ENCODE data around the gene CCDC159. TPM values are rescaled to one million over a fixed set of nuclear protein-coding genes. Genes with fewer than 3 reads are reported as not detected.

Gene CCDC159
- total and polyA plus RNA-seq, 2 of the 13 experiments (the other 11 are each of a cell fraction or from before 2014, with no cell fraction given) = 1.7 to 6.3 TPM

DNA sequence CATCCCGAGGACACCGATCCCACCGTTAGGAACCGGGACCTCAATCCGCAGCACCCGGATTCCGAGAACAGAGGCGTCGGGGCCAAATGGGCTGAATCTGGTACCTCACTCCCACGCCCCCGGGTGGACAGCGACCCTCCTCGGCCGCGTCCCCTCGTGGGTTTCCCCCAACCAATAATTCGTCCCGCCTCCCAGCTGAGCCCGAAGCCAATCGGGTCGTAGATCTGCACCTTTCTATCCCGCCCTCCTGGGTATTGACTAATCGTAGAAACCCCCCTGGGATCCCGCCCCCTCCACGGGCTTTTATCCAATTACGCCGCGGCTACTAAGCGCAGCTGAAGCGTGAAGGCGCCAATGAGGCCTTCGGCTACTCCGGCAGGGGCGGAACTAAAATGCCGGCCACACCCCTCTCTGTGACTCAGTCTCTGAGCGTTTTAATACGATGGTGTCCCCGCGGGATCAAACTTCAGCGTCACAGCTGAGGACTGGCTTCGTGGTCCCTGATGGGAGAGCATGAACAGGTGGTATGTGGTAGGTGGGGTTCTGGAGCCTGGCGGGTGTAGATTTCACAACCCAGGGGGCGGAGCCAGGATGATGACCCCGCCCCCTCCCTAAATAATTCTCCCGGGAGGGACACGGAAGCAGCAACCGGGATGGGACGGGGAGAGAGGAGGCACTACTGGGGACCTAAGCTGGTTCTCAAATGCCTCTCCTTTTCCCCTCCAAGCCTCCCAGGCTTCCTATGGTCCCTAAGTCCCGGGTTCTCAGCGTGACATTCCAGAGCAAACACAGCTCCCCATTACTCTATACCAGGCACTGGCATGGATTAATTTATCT is at the start of gene CCDC159, which contains the start of gene TMEM205 (continued):
- TF ChIP-seq, protein P1, sequence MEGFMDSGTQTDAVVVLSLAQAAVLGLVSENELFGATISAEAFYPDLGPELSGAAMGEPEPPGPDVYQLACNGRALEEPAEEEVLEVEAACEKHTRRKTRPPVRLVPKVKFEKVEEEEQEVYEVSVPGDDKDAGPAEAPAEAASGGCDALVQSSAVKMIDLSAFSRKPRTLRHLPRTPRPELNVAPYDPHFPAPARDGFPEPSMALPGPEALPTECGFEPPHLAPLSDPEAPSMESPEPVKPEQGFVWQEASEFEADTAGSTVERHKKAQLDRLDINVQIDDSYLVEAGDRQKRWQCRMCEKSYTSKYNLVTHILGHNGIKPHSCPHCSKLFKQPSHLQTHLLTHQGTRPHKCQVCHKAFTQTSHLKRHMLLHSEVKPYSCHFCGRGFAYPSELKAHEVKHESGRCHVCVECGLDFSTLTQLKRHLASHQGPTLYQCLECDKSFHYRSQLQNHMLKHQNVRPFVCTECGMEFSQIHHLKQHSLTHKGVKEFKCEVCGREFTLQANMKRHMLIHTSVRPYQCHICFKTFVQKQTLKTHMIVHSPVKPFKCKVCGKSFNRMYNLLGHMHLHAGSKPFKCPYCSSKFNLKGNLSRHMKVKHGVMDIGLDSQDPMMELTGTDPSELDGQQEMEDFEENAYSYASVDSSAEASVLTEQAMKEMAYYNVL (CRISPR knock-in tag; IDR thresholded peaks at IDR 0.05; ENCODE audit: borderline replicate concordance) = no peak
- no peak for TF ChIP-seq SMYD3 (CRISPR knock-in tag; IDR thresholded peaks at IDR 0.05)
- TF ChIP-seq ZNF441 (CRISPR knock-in tag; IDR thresholded peaks at IDR 0.05; ENCODE audit: borderline replicate concordance) = 0 out of 2 replicates have a peak, but pooled peaks have one; percentile 12
- no peak for TF ChIP-seq RBM39 (IDR thresholded peaks at IDR 0.05; ENCODE audit: low read depth, low read length, poor library complexity, severe bottlenecking)
- TF ChIP-seq JUND (CRISPR knock-in tag; IDR thresholded peaks at IDR 0.05) = 0 out of 2 replicates have a peak, but pooled peaks have one; percentile 15
- no peak for TF ChIP-seq DNMT1 (CRISPR knock-in tag; IDR thresholded peaks at IDR 0.05)
- TF ChIP-seq, protein P2, sequence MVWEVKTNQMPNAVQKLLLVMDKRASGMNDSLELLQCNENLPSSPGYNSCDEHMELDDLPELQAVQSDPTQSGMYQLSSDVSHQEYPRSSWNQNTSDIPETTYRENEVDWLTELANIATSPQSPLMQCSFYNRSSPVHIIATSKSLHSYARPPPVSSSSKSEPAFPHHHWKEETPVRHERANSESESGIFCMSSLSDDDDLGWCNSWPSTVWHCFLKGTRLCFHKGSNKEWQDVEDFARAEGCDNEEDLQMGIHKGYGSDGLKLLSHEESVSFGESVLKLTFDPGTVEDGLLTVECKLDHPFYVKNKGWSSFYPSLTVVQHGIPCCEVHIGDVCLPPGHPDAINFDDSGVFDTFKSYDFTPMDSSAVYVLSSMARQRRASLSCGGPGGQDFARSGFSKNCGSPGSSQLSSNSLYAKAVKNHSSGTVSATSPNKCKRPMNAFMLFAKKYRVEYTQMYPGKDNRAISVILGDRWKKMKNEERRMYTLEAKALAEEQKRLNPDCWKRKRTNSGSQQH (CRISPR knock-in tag; IDR thresholded peaks at IDR 0.05; ENCODE audit: low read depth) = 0 out of 2 replicates have a peak, but pooled peaks have one; percentile 51
- TF ChIP-seq ZNF10 (CRISPR knock-in tag; IDR thresholded peaks at IDR 0.05; ENCODE audit: borderline replicate concordance, low read depth) = no peak
- TF ChIP-seq MED1 (CRISPR knock-in tag; IDR thresholded peaks at IDR 0.05) = no peak
- no peak for TF ChIP-seq FOXO1 (CRISPR knock-in tag; IDR thresholded peaks at IDR 0.05)
- TF ChIP-seq ZNF768 (CRISPR knock-in tag; IDR thresholded peaks at IDR 0.05) = 0 out of 2 replicates have a peak, but pooled peaks have one; percentile 2
- TF ChIP-seq CREM (IDR thresholded peaks at IDR 0.05) = peak; percentile 71
- TF ChIP-seq CREM (CRISPR knock-in tag; IDR thresholded peaks at IDR 0.05) = no peak
- TF ChIP-seq ZBTB7B (CRISPR knock-in tag; IDR thresholded peaks at IDR 0.05) = peak; percentile 49; the same call in 1 of the 2 replicates
- peak; percentile 50; the same call in 1 of the 2 replicates for TF ChIP-seq SIN3A (IDR thresholded peaks at IDR 0.05; ENCODE audit: borderline replicate concordance, low read depth, low read length)
- no peak for TF ChIP-seq ZNF225 (CRISPR knock-in tag; IDR thresholded peaks at IDR 0.05)
- no peak for TF ChIP-seq MZF1 (CRISPR knock-in tag; IDR thresholded peaks at IDR 0.05; ENCODE audit: borderline replicate concordance)
- TF ChIP-seq POLR2A (IDR thresholded peaks at IDR 0.05; ENCODE audit: insufficient read depth in 1 of 2, low read depth in 2 of 2, low read length in 2 of 2) = peak in 1 of 2 experiments; percentile 57; a peak in 1 of 4 replicates
- TF ChIP-seq, protein P3, sequence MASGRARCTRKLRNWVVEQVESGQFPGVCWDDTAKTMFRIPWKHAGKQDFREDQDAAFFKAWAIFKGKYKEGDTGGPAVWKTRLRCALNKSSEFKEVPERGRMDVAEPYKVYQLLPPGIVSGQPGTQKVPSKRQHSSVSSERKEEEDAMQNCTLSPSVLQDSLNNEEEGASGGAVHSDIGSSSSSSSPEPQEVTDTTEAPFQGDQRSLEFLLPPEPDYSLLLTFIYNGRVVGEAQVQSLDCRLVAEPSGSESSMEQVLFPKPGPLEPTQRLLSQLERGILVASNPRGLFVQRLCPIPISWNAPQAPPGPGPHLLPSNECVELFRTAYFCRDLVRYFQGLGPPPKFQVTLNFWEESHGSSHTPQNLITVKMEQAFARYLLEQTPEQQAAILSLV (CRISPR knock-in tag; IDR thresholded peaks at IDR 0.05; ENCODE audit: borderline replicate concordance) = no peak
- TF ChIP-seq, protein P4, sequence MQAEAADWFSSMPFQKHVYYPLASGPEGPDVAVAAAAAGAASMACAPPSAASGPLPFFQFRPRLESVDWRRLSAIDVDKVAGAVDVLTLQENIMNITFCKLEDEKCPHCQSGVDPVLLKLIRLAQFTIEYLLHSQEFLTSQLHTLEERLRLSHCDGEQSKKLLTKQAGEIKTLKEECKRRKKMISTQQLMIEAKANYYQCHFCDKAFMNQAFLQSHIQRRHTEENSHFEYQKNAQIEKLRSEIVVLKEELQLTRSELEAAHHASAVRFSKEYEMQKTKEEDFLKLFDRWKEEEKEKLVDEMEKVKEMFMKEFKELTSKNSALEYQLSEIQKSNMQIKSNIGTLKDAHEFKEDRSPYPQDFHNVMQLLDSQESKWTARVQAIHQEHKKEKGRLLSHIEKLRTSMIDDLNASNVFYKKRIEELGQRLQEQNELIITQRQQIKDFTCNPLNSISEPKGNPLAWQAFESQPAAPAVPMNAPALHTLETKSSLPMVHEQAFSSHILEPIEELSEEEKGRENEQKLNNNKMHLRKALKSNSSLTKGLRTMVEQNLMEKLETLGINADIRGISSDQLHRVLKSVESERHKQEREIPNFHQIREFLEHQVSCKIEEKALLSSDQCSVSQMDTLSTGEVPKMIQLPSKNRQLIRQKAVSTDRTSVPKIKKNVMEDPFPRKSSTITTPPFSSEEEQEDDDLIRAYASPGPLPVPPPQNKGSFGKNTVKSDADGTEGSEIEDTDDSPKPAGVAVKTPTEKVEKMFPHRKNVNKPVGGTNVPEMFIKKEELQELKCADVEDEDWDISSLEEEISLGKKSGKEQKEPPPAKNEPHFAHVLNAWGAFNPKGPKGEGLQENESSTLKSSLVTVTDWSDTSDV (CRISPR knock-in tag; IDR thresholded peaks at IDR 0.05) = no peak
- 0 out of 2 replicates have a peak, but pooled peaks have one; percentile 32 for TF ChIP-seq HNRNPL (IDR thresholded peaks at IDR 0.05; ENCODE audit: low read depth, low read length)
- TF ChIP-seq ZNF672 (CRISPR knock-in tag; IDR thresholded peaks at IDR 0.05) = no peak
- TF ChIP-seq NFYC (CRISPR knock-in tag; IDR thresholded peaks at IDR 0.05) = peak; percentile 93
- TF ChIP-seq ZNF543 (CRISPR knock-in tag; IDR thresholded peaks at IDR 0.05) = 0 out of 2 replicates have a peak, but pooled peaks have one; percentile 34
